ENCODE results near the gene ACVR2A.

DNA sequence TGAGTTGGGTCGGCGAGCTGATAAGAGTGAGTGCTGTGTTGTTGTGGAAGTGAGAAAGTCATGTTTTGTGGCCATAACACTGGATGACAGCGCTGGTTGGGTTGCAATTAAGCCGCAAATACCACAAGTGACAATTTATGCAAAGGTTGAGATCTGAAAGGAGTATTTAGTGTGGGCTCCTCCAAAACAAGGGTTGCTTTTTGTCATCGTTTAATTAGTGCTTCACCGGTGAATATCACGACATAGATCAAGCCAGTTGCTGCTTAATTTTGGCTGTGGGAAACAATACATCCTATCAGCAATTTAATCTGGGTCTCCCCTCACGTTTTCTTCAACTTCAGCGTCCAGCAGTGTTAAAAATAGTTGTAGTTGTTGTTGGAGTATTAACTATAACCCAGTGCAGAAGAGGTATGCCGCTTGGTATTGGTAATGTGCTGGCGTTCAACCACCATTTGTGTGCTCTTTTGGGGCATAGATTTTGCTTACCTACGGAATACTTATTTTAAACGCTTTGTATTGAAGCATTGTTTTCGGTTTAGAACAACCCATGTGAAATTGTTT lies 662 bp downstream of the ACVR2A start:
- TF ChIP-seq, protein P1, sequence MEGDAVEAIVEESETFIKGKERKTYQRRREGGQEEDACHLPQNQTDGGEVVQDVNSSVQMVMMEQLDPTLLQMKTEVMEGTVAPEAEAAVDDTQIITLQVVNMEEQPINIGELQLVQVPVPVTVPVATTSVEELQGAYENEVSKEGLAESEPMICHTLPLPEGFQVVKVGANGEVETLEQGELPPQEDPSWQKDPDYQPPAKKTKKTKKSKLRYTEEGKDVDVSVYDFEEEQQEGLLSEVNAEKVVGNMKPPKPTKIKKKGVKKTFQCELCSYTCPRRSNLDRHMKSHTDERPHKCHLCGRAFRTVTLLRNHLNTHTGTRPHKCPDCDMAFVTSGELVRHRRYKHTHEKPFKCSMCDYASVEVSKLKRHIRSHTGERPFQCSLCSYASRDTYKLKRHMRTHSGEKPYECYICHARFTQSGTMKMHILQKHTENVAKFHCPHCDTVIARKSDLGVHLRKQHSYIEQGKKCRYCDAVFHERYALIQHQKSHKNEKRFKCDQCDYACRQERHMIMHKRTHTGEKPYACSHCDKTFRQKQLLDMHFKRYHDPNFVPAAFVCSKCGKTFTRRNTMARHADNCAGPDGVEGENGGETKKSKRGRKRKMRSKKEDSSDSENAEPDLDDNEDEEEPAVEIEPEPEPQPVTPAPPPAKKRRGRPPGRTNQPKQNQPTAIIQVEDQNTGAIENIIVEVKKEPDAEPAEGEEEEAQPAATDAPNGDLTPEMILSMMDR (IDR thresholded peaks at IDR 0.05), result no peak
- TF ChIP-seq POLR2A (IDR thresholded peaks at IDR 0.05), result no peak
